Dermis blood vessel endothelial cell (primary cell): ENCODE data around the gene DGCR6L. TPM values are rescaled to one million over a fixed set of nuclear protein-coding genes. Genes with fewer than 3 reads are reported as not detected.
"Not testable (repeated sequence)": the region's sequence is repeated elsewhere in the genome, so short reads cannot be mapped to it uniquely, and the experiment has no call there.

Experiments used
- DNase-seq: peaks from one replicate; pipeline ENCODE4 v3.0.0; 2010
- total RNA-seq: library from RNA; depleted of rRNA; stranded (reverse); fragments of >200 nt; gene quantifications from 2 replicates; pipeline ENCODE4 v1.2.3, GENCODE V29; 2014

The DGCR6L gene
- total RNA-seq, 1 donor from 2014 or later: 62.5 TPM

DNA sequence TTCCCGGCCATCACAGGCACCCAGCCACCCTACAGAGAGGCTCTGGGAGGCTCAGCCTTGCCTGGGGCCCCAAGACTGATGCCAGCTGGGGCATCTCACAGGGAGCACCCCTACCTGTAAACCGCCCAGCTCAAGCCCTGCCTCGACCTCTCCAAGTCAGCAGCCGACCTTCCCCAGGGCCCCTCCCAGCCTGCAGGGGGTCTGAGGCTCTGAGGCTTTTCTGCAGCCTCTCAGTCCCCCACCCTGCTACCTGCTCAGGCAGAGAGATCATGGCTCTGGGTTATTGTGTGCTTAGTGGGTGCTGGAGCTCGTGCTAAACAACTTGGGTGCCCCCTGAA is 28.6 kb downstream of the DGCR6L start:
- DNase-seq: no peak

DNA sequence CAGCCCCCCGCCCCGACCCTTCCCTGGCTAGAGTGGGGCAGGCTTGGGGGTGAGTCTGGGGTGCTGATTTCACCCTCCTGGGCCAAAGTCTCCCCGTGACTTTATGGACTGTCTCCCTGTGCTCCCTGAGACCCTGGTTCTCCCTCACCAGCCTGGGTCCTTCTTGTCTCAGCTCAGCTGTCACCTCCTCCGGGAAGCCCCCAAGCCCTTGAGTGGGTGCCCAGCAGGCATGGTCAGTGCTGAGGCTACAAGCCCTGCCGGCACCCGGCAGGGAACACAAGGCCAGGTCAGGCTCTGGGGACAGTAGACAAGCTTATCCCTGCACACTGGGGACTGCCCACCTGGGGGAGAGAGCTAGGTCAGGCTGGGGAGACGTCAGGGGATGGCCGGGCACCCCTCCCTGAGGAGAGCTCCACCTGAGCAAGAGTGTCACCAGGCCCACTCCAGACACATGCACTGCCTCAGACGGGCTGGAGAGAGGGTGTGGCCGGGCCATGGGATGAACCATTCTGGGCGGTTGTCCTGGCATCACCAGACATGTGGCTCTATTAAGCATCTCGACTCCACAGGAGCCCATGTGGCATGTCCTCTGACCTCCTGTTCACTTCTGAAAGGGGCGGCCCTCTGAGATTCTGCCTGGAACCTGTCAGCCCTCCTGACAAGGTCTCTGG is 29.1 kb downstream of the DGCR6L start:
- no peak for DNase-seq

DNA sequence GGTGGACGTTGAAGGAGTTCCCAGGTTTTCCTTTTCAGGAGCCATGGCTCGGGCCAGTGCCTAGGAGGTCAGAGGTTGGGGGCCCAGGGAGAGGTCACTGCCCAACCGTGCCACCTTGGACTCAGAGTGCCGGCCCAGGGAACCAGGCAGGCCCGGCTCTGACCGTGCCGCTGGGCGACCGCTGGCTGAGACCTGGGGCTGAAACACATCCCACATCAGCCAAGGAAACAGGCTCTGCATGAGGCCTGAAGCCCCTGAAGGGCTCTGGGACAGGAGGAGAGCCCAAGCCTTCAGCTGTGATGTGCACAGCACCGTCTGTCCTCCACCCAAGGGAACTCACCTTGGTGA is 29.8 kb downstream of the DGCR6L start:
- DNase-seq: no peak

DNA sequence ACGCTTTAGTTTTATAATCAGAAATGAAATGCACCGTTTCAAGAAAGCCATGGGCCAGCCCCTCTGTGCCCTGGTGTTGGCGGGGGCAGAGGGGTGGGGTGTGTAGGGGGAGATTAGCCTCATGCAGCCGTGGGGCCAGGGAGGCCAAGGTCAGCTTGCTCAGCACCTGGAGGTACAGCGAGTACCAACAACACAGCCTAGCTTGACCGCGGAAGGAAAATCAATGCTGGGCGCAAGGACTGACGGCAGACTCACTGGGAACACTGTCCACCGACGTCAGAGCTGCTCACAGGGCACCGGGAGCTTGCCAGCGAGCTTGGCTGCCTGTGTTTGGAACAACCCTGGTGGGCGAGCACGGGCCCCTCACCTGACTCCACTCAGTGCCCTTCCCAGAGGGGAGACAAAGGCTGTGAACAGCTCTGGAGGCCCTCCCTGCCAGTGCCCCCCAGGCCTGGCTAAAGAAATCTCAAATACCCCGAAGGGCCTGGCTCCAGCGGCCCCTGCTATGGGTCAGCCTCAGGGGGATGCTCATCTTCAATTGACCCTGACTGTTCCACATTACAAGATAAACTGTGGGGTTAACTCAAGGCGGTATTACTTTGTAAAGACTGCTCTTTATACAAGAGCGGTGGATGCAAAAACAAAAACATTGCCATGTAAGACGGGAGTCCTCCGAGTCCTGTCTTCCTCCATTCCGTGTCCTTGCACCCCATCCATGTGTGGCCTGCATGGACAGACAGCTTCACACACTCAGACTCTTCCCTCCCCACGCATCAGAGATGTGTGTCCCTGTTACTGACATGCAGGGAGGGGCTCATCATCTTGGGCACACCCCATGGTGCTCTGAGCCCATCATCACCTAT is 30.4 kb downstream of the DGCR6L start:
- DNase-seq: not testable (repeated sequence)

DNA sequence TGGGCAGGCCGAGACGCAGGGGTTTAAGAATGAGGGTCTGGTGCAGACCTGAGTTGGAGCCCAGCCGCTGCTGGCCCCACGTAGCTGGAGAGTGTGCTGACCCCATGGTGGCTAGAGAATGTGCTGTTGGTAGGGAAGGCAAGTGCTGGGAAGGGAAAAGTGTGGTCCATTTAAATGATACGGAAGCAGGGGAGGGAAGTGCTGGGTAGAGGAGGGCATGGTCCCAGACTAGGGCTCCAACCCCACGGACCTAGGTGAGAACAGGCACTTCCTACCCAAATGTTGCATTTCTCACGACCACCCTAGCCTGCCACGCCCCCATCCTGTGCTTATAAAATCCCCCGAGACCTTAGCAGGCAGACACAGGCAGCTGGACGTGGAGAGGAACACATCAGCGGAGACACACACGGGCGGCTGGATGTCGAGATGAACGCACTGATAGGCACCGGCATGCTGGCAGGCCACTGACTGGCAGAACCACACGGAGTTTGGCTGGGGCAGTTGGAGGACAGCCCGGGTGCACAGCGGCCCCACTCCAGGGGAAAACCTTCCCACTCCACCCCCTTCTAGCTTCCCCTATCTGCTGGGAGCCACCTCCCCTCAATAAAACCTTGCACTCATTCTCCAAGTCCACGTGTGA is 33.0 kb downstream of the DGCR6L start:
- DNase-seq: not testable (repeated sequence)

DNA sequence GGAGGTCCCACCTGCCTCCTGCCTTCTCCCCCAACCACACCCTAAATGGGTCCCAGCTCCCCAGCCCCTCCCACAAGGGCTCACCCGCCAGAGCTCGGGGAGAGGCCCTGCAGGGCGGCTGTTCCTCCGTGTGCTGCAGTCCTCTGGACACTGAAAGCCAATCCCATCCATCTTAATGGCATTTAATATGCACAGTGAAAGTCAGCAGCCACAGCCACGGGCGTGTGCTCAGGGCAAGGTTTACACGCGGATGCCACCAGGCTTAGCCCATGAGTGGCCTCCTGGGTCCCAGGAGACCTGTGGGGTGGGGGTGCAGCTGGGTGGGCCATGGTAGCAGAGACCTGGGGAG is 33.6 kb downstream of the DGCR6L start:
- DNase-seq: not testable (repeated sequence)

DNA sequence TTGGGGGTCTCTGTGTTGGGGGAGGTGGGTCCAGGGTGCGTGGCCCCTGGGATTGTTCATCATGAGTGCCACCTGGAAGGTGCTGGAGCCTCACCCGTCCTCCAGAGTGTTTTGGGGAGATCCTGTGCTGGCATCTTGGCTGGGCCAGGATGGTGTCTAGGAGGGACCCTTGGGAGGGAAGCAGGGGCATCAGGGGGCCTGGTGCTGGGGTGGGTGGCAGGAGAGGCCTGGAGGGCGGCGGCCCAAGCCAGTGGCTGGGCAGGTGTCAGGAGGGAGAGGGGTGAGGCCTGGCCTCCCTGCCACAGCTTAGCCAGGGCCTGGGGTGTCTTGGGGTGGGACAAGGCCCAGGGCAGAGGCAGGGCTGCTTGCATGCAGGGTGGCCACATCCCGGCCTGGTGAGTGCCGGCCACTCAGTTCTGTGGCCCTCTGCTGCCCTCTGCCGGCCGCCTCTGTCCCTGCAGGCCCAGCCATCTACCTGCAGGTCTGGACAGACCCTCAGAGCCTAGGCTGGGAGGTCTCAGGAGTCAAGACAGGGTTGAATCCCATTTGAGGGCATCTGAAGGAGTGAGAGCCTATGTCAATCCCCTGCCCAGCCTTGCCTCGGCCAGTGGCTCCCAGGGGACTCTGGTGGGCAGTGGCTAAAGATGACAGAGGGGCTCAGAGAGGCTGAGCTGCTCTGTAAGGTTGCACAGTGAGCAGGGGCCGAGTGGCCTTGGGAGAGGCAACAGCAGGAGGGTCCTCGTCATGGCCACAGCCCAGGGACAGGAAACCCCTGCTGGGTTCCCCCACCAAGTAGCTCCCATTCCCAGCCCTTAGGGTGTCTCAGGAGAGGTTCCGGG is 34.2 kb downstream of the DGCR6L start:
- peak; percentile 73 for DNase-seq

DNA sequence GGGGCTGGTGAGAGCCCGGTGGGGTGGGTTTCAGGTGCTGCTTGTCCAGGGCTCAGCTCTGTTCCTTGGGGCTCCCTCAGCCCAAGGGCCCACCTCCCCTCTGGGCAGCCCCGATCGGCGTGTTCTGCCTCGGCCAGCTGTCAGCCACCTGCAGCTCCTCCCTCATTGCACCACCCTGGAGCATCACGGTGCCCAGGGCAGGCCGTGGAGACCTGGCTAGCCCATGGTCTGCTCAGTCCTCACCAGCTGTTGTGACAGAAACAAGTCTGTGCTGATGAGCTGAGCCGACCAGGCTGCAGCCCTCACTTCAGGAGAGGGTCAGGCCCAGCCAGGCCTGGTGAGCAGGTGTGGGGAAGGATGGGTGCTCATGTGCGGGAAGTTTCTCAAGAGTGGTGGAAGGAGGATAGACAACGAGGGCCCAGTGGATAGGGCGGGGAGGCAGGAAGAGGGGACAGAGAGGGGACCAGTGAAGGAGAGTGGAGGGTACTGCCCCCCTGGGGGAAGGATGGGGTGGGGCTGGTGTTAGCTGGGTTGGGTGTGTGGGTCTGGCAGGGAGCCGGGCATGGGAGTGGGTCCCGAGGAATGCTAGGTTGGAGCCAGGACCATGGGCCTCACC is 35.3 kb downstream of the DGCR6L start:
- no peak for DNase-seq

DNA sequence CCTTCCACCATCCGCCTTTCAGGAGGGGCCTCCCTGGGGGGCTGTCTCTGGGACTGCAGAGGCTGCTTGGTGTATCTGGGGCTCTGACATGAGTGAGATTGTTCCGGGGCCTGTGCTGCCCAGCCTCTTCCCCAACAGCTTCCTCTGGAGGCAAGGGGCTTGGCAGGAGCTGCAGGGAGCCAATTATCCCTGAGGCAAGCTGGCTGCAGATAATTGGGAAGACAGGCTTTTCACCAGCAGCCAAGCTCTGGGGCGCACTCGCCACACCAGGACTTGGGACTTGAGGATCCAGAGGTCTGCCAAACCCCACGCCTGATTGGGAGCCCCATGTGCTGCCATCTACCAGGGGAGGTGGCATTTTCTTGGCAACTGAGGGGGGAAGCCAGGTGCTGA is 36.2 kb downstream of the DGCR6L start:
- DNase-seq: no peak

DNA sequence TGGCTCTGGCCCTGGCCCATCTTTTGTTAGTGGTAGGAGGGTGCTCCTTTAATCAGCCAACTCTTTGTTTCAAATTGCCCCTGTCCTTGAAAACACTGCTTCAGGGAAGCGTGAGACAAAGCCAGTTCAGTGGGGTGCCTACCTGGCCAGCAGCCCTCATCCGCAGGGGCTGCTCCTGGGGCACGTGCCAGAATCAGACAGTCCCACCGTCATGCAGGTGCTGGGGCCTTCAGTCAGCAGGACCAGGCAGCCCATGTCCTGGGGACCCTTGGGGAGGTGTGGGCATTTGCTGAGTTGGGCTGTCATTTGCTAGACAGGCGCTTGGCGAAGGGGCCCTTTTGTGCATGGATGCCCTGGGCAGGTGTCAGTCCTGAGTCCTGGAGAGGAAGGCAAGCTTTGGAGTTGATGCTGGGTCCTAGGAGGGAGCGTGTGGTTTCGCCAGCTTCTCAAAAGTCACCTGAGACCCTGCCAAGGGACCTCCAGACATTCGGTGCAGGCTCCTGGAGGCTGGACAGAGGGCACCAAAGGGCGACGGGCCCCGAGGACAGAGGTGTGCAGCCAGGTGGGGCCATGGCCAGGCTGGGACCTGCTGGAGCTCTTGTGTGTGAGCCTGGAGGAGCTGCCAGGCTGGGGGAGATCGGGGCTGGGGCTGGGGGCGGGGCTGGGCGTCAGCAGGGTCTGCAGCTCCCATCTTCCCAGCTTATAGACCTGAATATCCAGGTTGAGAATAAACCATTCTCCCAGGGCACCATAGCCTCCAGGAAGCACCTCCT is 36.8 kb downstream of the DGCR6L start:
- no peak for DNase-seq

DNA sequence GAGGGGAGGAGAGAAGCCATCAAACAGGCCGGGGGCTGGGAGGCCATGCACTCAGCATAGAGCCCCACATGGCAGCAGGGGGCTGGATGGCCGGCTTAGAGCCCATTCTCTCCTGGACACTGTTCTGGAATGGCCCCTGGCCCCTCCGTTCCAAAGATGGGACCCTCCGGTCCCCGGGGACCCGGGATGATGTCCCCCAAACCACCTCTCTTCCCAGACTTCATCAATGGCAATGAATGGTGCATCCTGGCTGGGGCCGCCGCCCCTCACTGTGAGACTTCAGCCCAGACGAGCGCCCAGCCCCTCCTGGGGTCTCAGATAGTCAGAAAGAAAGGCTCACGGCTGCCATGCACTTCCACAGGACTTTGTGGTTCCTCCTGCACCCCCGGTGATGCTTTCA is 38.0 kb downstream of the DGCR6L start:
- DNase-seq: no peak

DNA sequence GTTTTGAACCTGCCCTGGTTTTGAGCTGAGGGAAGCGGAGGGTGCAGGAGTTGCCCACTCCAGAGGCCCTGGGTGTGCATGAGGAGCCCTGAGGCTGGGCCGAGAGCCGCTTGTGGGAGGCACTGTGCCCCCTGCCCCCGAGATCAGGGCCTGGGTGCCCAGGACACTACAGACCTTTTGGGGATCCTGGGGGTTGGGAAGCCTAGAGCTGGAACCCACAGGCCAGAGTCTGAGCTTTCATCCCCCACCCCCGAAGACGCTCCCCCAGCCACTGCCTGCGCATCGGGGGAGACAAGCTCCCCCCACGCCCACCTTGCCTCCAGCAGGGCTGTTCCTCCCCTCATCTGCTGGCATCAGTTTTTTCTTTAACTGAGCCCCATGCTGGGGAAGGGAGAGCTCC is 38.4 kb downstream of the DGCR6L start:
- DNase-seq: not testable (repeated sequence)

DNA sequence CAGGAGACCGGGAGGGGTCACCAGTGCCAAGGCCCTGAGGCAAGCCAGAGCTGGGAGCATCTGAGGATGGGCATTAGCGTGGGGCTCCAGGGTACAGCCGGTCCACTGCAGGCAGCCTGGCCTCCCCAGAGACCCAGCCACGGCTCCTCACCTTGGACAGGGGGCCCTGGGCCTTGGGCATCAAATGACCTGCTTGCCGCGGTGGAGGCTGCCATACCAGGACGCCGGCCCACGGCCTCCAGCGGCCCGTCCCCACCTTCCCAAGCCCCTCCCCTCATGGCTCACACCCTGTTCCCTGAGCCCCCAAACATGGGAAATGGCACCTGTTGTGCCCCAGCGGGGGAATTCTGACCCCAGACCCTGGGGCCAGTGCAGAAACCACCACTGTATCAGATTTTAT is 39.0 kb downstream of the DGCR6L start:
- DNase-seq: no peak

DNA sequence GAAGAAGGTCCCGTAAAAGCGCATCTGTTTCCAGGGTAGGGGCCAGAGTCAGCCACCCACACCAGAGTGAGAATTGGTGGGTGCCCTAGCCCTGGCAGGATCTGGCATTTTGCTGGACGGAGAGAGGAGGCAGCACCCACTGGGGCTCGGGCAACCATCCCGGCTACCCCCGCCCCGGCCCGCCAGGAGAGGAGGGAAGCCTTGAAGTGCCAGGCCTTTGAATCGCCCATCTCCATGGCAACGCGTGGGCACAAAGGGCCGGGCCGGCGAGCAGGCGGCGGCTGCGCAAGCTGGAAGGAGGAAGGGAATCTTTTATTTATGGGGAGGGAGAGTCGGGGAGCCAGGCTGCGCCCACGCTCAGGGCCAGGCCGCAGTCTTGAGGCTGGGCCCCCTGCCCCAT is 39.7 kb downstream of the DGCR6L start:
- DNase-seq: not testable (repeated sequence)

DNA sequence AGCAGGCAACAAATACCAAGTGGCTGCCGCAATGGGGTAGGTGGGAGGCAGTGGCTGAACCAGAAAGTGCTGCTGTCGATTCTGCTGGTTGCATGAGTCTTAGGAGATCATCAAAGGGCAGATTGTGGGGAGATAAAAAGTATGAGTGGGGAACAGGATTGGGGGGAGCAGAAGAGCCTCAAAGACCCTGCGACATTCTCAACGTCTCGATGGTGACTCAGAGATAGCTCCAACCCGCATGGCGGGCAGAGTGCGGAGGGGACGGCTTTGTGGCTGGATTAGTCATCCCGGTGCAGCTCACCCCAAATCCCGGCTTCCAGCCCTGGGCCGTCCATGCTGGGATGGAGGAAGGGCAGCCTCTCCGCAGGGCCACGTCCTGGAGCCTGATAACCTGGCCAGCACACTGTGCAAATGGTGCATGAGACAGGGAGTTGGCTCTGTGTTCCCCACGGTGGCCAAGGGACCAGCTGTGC is 40.2 kb downstream of the DGCR6L start:
- DNase-seq: no peak

DNA sequence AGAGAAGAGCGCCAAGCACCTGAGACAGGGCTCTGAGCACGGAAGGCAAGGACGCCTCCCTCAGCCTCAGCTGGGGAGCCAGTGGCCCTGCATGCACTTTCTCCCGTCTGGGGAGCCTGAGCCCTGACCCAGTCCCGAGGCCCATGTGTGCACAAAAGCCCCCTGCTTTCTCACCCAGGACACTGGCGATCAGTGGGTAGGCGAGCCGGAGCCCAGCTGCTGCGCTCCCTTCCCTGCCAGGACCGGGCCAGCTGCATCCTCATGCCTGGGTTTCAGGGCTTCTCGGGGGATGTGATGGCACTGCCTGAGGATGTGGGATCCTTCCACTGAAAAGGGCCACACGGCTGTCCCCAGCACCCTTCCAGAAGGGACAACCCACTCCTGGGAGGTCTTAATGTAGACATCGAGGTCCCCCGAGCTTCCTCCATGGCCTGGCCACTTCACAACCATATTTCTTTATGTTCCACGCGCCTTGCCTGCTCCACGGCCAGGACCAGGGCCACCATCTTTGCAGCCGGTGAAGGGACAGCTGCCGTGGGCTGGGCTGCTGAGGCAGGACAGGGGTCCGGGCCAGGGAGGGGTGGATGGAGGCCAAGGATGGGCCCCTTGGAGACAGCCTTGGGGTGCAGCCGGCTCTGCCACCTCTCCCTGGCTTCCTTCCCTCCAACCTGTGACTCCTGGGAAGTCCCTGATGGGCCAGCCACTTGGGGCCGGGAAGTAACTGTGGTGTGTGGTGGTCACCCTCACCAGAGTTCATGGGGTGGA is 41.0 kb downstream of the DGCR6L start:
- not testable (repeated sequence) for DNase-seq

DNA sequence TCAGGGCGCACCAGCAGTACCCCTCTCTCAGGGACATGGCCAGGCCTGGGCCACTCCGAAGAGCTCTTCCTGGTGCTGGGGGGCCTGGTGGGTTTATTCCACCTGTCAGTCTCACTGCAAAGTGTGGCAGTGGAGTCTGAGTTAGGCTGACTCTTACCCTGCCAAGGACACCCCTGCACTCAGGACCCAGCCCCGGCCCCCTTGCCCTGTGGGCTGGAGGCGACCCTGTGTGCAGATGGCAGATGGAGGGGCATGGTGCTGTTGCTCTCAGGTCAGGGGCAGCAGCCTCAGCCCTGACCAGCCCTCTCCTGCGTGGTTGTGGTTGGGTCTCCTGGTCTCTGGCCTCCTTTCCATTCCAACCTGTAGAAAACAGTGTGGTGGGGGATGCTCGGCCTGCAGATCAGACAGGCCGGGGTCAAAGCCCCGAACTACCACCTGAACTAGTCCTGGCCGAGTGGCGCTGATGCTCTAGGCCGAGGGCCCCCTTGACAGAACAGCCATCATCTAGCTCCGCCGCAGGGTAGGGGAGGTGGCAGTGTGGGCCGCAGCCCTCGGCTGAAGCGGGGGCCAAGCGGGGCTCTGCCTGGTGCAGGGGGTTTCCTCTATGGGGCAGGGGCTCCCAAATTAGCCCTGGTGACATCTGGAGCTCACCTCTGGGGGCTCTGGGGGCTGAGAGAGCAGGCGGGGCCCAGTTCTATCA is 41.8 kb downstream of the DGCR6L start:
- DNase-seq: not testable (repeated sequence)

DNA sequence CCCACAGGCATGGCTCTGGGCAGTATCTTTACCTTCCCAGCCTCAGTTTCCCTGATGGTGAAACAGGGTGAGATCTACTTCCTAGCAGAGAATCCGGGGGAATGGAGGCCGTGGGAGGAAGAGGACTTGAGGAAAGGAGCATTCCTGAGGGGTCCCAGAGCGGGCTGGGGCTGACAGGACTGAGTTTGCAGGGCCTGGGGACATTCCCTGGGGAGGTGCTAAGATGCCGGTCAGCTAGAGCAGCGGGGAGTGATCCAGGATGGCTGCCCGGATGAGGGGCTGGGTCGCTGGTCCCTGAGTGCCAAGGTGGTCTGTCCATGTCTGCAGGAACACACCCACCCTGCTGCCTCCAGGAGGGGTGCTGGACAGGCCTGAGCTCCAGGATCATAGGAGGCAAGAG is 43.4 kb downstream of the DGCR6L start:
- DNase-seq: no peak

DNA sequence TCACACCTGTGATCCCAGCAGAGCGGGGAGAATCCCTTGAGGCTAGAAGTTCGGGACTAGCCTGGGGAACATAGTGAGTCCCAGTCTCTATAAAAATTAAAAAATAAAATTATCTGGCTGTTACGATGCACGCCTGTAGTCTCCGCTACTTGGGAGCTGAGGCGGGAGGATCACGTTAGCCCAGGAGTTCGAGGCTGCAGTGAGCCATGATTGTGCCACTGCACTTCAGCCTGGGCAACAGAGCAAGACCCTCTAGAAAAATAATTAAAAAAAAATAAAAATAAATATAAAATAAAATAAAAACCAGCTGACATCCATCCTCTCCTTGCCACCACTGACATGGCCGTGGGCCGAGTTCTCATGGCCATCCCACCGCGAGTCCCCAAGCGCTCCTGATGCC is 44.0 kb downstream of the DGCR6L start:
- DNase-seq: no peak

DNA sequence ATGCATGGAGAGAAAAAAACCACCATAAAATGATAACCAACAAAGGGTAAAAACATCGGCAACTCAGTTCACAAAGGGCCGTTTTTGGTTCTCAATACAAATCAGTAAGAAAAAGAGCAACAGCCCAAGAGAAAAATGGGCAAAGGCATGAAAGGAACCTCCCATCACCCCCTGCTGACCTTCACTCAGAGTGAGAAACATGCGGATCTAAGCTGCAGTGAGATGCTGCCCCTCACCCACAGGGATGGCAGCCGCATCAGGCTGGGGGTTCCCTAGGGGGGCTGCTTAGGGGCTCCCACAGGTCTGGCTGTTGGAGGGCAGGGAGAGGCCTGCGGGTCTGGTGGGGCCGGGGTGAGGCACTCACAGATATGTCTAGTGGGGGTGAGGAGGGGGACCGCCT is 44.5 kb downstream of the DGCR6L start:
- DNase-seq: not testable (repeated sequence)
